ENCODE data around the gene SLC25A20. TPM values are rescaled to one million over a fixed set of nuclear protein-coding genes. Genes with fewer than 3 reads are reported as not detected.
"Not testable (repeated sequence)": the region's sequence is repeated elsewhere in the genome, so short reads cannot be mapped to it uniquely, and the experiment has no call there.

Gene SLC25A20
- total RNA-seq, 1 donor from 2014 or later = 22.4 TPM

GRCh38 chr3:48847053-48847503 lies 51.6 kb downstream of the SLC25A20 start:
- peak; percentile 40 for DNase-seq (ENCODE audit: low read depth)

- peak; percentile 44 for DNase-seq (ENCODE audit: low read depth)
Observed at GRCh38 chr3:48845170-48845569, 53.5 kb downstream of the SLC25A20 start.

GRCh38 chr3:48837163-48837562 lies 61.5 kb downstream of the SLC25A20 start:
- no peak for DNase-seq (ENCODE audit: low read depth)

- DNase-seq (ENCODE audit: low read depth) = no peak
Observed at GRCh38 chr3:48835650-48836366, 62.9 kb downstream of the SLC25A20 start.

- DNase-seq (ENCODE audit: low read depth) = no peak
Observed at GRCh38 chr3:48832684-48833083, 66.0 kb downstream of the SLC25A20 start.

- DNase-seq (ENCODE audit: low read depth) = no peak
Observed at GRCh38 chr3:48830715-48831114, 68.0 kb downstream of the SLC25A20 start.

GRCh38 chr3:48829525-48829924 lies 69.2 kb downstream of the SLC25A20 start:
- not testable (repeated sequence) for DNase-seq (ENCODE audit: low read depth)

GRCh38 chr3:48827874-48828273 lies 70.8 kb downstream of the SLC25A20 start:
- DNase-seq (ENCODE audit: low read depth) = not testable (repeated sequence)

GRCh38 chr3:48826451-48826850 lies 72.2 kb downstream of the SLC25A20 start:
- DNase-seq (ENCODE audit: low read depth) = no peak

- peak; percentile 64 for DNase-seq (ENCODE audit: low read depth)
Observed at GRCh38 chr3:48820612-48821324, 77.9 kb downstream of the SLC25A20 start.

GRCh38 chr3:48819234-48820221 lies 79.2 kb downstream of the SLC25A20 start:
- no peak for DNase-seq (ENCODE audit: low read depth)

GRCh38 chr3:48811524-48811923 lies 87.2 kb downstream of the SLC25A20 start:
- no peak for DNase-seq (ENCODE audit: low read depth)

Other genes with a start within 250 kb of the SLC25A20 start
- 1.9 and 2.7 TPM in 2 replicates for gene CELSR3, start 236.0 kb downstream of the SLC25A20 start, total RNA-seq
- gene NCKIPSD, start 213.0 kb downstream of the SLC25A20 start, total RNA-seq = 6.3 and 26.7 TPM in 2 replicates
- 50.7 and 96.5 TPM in 2 replicates for gene IP6K2, start 181.7 kb downstream of the SLC25A20 start, total RNA-seq
- 33.5 and 44.5 TPM in 2 replicates for gene PRKAR2A, start 51.0 kb downstream of the SLC25A20 start, total RNA-seq
- 63.2 and 79.8 TPM in 2 replicates for gene ARIH2, start 20.0 kb upstream of the SLC25A20 start, total RNA-seq
- 22.7 and 47.1 TPM in 2 replicates for gene P4HTM, start 91.4 kb upstream of the SLC25A20 start, total RNA-seq
- 69.8 and 134 TPM in 2 replicates for gene WDR6, start 108.5 kb upstream of the SLC25A20 start, total RNA-seq
- gene DALRD3, start 119.7 kb upstream of the SLC25A20 start, total RNA-seq = 54.4 and 64.5 TPM in 2 replicates
- gene NDUFAF3, start 123.2 kb upstream of the SLC25A20 start, total RNA-seq = 50.5 and 66.9 TPM in 2 replicates
- gene IMPDH2, start 130.5 kb upstream of the SLC25A20 start, total RNA-seq = 135 and 218 TPM in 2 replicates
- 55.3 and 94.3 TPM in 2 replicates for gene QRICH1, start 195.2 kb upstream of the SLC25A20 start, total RNA-seq
- gene QARS1, start 205.9 kb upstream of the SLC25A20 start, total RNA-seq = 316 and 381 TPM in 2 replicates
- 39.2 and 68.0 TPM in 2 replicates for gene USP19, start 221.9 kb upstream of the SLC25A20 start, total RNA-seq
- 262 and 645 TPM in 2 replicates for gene LAMB2, start 234.2 kb upstream of the SLC25A20 start, total RNA-seq

All from renal cortical epithelial cell (primary cell).